Natural killer cell treated with Interleukin-12 subunit alpha and Interleukin-12 subunit beta and Interleukin-15 and Interleukin-18, amount 100 ng/mL, for 72 hours (primary cell): ENCODE results near the gene ZNF133. TPM values are rescaled to one million over a fixed set of nuclear protein-coding genes. Genes with fewer than 3 reads are reported as not detected.

Experiments
- ATAC-seq, 2 donors: fragments of 150-1000 bp; cut with Tn5 transposase in 1 of 2; sonication (Bioruptor Pico), chemical (Tn5 transposase) in 1 of 2; 2 replicates each; pipeline ENCODE4 v1.10.0; 2021
- DNase-seq: peaks from one replicate; pipeline ENCODE4 v3.0.0; 2022; ENCODE audit warnings: low spot score
- H3K27ac Mint-ChIP-seq, 2 donors: 1 replicate in 1 of 2; 2 replicates in 1 of 2; pipeline ENCODE4 v1.8.0; 2022; ENCODE audit warnings: mixed read lengths in 2 of 2, mild to moderate bottlenecking in 1 of 2, moderate library complexity in 1 of 2
- H3K27me3 Mint-ChIP-seq, 2 donors: 1 replicate in 1 of 2; 2 replicates in 1 of 2; pipeline ENCODE4 v1.8.0; 2022; ENCODE audit warnings: mixed read lengths in 2 of 2
- H3K36me3 Mint-ChIP-seq: one replicate; pipeline ENCODE4 v1.8.0; 2022; ENCODE audit warnings: mixed read lengths
- H3K4me1 Mint-ChIP-seq, 2 donors: 1 replicate in 1 of 2; 2 replicates in 1 of 2; pipeline ENCODE4 v1.8.0; 2022; ENCODE audit warnings: low read depth in 2 of 2, mixed read lengths in 2 of 2, mild to moderate bottlenecking in 1 of 2
- H3K4me3 Mint-ChIP-seq: one replicate; pipeline ENCODE4 v1.8.0; 2022; ENCODE audit warnings: mixed read lengths
- H3K9me3 Mint-ChIP-seq: 2 replicates; pipeline ENCODE4 v1.8.0; 2022; ENCODE audit warnings: mixed read lengths
- total RNA-seq, 2 donors: library from RNA; stranded (reverse); gene quantifications; one replicate each; pipeline ENCODE4 v1.2.3, GENCODE V29; 2022

The ZNF133 gene
- total RNA-seq, 2 donors from 2014 or later = 6.6 to 11.2 TPM

DNA sequence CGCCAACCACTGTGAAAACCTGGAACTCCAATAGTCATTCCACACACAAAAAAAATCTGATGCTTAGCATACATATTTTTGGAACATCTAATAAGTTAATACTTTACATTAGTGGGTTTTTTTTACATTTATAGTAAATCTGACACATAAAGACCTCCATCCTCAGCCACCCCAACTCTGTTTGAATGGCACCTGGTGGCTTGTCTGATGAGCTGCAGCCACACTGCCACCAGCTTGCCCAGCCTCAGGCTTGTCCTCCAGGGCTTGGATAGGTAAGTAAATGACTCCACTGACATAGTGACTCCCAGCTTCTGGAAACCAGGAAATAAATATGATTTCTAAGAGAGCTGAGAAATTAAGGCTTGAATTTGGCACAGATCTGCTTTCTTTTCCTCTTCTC, 71.5 kb downstream of the ZNF133 start:
- H3K36me3 Mint-ChIP-seq = peaks cover 2% of the 10 kb centered on the region
- no peak for DNase-seq
- no peaks in the 10 kb centered on the region for H3K4me1 Mint-ChIP-seq
- peaks cover 10 to 16% of the 10 kb centered on the region in 2 donors for H3K27me3 Mint-ChIP-seq
- ATAC-seq = no peak
- H3K27ac Mint-ChIP-seq = no peak overlapping the region
- H3K4me3 Mint-ChIP-seq = no peak overlapping the region
- no peaks in the 10 kb centered on the region for H3K9me3 Mint-ChIP-seq

DNA sequence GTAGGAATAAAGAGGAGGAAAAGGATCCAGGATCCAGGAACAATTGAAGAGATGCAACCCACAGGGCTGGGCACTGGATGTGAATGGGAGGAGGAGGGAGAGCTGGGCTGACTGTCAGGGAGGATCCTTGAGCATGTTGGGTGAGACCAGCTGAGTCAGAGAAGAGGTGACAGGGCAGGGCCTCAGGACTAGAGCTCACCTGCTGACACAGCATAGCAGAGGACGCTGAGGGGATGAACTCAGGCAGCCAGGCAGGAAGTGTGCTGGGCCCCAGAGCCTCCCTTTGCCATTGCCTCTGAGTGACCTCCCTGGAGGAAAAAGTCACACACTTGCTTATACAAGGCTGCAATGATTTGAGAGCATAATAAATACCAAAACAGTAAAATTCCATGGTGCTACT, 72.3 kb downstream of the ZNF133 start:
- no peak overlapping the region for H3K4me3 Mint-ChIP-seq
- no peak overlapping the region for H3K27ac Mint-ChIP-seq
- no peaks in the 10 kb centered on the region for H3K4me1 Mint-ChIP-seq
- no peaks in the 10 kb centered on the region for H3K36me3 Mint-ChIP-seq
- no peaks in the 10 kb centered on the region for H3K9me3 Mint-ChIP-seq
- peaks cover 7 to 8% of the 10 kb centered on the region in 2 donors for H3K27me3 Mint-ChIP-seq
- DNase-seq (no peak), ATAC-seq (peak in 1 of 2 donors; percentile 30)

- H3K4me1 Mint-ChIP-seq = no peaks in the 10 kb centered on the region
- ATAC-seq (no peak), DNase-seq (no peak)
- no peak overlapping the region for H3K27ac Mint-ChIP-seq
- no peaks in the 10 kb centered on the region for H3K36me3 Mint-ChIP-seq
- no peaks in the 10 kb centered on the region for H3K9me3 Mint-ChIP-seq
- no peak overlapping the region for H3K4me3 Mint-ChIP-seq
- peaks cover 7% of the 10 kb centered on the region in 2 donors for H3K27me3 Mint-ChIP-seq
Measured at GRCh38 chr20:18361678-18362077, 73.4 kb downstream of the ZNF133 start.

- H3K27ac Mint-ChIP-seq = no peak overlapping the region
Measured at GRCh38 chr20:18362916-18363315, 74.6 kb downstream of the ZNF133 start.

DNA sequence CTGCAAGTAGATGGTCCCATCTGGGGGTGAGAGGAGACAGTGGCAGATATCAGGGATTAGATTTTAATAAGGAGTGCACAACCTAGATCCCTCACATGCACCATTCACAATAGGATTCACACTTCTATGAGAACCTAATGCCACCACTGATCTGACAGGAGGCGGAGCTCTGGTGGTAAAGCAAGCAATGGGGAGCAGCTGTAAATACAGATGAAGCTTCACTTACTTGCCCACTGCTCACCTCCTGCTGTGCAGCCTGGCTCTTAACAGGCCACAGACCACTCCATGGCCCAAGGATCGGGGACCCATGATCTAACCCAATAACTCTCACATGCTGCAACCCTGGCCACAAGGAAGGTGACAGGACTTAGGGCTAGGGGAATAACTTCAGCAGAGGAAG, 75.4 kb downstream of the ZNF133 start:
- Mint-ChIP-seq H3K9me3 (no peaks in the 10 kb centered on the region), H3K4me3 (no peak overlapping the region), H3K36me3 (no peaks in the 10 kb centered on the region), H3K27ac (no peak overlapping the region), H3K27me3 (peaks cover 6 to 7% of the 10 kb centered on the region in 2 donors), H3K4me1 (no peaks in the 10 kb centered on the region)
- no peak for ATAC-seq
- DNase-seq = no peak

More at GRCh38 chr20:18362916-18363315, 74.6 kb downstream of the ZNF133 start:
- no peaks in the 10 kb centered on the region for H3K4me1 Mint-ChIP-seq
- peaks cover 7% of the 10 kb centered on the region in 2 donors for H3K27me3 Mint-ChIP-seq
- no peaks in the 10 kb centered on the region for H3K36me3 Mint-ChIP-seq
- no peak for DNase-seq
- H3K4me3 Mint-ChIP-seq = no peak overlapping the region
- H3K9me3 Mint-ChIP-seq = no peaks in the 10 kb centered on the region
- ATAC-seq = no peak

- H3K27ac Mint-ChIP-seq = no peak overlapping the region
- DNase-seq (no peak), ATAC-seq (no peak)
- H3K4me1 Mint-ChIP-seq = no peaks in the 10 kb centered on the region
- no peak overlapping the region for H3K4me3 Mint-ChIP-seq
- H3K27me3 Mint-ChIP-seq = peaks cover 7 to 8% of the 10 kb centered on the region in 2 donors
- H3K9me3 Mint-ChIP-seq = no peaks in the 10 kb centered on the region
- no peaks in the 10 kb centered on the region for H3K36me3 Mint-ChIP-seq
Measured at GRCh38 chr20:18364768-18365167, 76.4 kb downstream of the ZNF133 start.

Other genes with a start within 250 kb of the ZNF133 start
- gene OVOL2, start 230.6 kb upstream of the ZNF133 start, total RNA-seq = not detected
- gene KAT14, start 150.7 kb upstream of the ZNF133 start, total RNA-seq = 10 to 100 TPM; 10.6 to 11.0 TPM
- gene PET117, start 150.7 kb upstream of the ZNF133 start, total RNA-seq = 10 to 100 TPM in 1 of 2 donors, 1 to 10 TPM in 1; 7.0 to 14.6 TPM
- 1 to 10 TPM; 2.2 to 6.5 TPM for gene DZANK1, start 178.5 kb downstream of the ZNF133 start, total RNA-seq
- 10 to 100 TPM; 12.7 to 15.2 TPM for gene POLR3F, start 178.9 kb downstream of the ZNF133 start, total RNA-seq
- gene RBBP9, start 208.7 kb downstream of the ZNF133 start, total RNA-seq = 10 to 100 TPM in 1 of 2 donors, 1 to 10 TPM in 1; 7.5 to 10.5 TPM
- gene SEC23B, start 219.4 kb downstream of the ZNF133 start, total RNA-seq = 100 to 1,000 TPM; 123 to 172 TPM